Activated CD4-positive, alpha-beta T cell treated with anti-CD3 and anti-CD28 coated beads, Interleukin-2, Interleukin-6, amounts not matched to agents 100 ng/mL and 50 ng/mL, durations not matched to agents 16 hours and 8 hours (primary cell): Measurements from ENCODE around the gene PARD3B.

Experiments
- DNase-seq: peaks from one replicate; pipeline ENCODE4 v3.0.0-alpha.2; 2020

The PARD3B gene

DNA sequence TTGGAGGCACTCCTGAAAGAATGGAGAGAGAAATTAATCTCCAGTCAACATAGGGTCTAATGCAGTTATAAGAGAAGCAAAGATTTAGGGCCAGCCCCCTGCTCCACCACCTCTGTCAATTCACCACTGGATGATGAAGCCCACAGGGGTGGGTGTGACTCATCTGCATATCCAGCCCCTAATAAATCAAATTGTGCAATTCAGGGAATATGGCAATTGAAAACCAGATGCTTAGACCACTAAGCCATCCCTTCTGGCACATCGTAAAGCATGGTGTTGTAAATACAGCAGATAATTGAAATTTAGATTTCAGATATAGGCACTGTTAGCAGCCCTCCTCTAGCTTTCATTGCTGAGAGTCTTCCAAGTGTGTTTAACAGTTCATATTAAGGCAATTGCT lies 541.4 kb downstream of the PARD3B start:
- no peak for DNase-seq

DNA sequence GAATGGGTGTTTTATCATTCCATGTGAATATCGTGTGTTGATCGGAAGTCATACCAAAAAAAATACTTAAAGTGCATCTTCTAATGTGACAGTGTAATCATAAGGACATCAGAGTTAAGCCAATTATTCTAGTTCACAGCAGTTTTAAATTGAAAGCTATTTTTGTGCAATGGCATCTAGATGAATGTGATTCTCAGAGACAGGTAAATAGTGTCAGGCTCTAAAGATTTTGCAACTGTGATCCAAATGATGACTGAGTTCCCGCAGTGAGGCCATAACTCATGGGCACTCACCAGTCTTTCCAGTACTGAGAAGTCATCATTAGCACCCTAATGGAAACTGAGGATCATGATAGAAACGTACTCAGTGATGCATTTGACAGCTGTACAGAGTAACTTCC lies 542.6 kb downstream of the PARD3B start:
- no peak for DNase-seq

DNA sequence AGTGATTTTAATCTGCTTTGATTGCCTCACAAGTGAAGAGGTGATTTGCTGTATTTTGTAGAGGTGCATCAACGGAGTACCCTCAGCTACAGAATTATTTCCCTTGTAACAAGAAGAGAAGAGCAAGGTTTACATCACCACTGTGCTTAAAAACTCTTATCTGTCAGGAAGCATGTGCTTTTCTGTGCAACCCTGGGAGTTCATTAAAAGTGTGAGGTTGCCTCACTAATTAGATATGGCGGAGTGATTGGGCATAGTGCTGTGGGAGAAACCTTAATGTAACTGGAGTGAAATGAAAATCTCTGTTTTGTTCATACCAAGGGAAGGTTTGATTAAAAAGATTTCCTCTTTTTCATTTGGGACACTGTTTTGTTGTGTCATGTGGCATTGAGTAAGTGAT lies 544.7 kb downstream of the PARD3B start:
- DNase-seq = no peak

DNA sequence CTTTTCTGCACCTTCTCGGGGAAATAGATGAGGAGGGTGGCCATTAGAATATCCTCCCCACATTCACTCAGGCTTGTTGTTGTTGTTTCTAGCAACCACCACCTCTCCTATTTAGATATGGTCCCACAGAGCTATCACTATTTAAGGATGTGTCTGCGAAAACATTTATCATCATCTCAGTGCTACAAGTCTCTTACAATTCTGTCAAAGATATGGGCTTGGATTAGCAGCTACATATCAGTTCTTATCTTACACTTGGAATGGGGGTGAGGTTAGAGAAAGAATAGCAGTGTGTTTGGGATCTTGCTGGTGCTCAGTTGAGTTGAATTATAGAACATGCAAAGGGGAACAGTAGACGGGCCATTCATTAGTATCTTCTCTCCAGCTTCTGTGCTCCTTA lies 546.1 kb downstream of the PARD3B start:
- no peak for DNase-seq

DNA sequence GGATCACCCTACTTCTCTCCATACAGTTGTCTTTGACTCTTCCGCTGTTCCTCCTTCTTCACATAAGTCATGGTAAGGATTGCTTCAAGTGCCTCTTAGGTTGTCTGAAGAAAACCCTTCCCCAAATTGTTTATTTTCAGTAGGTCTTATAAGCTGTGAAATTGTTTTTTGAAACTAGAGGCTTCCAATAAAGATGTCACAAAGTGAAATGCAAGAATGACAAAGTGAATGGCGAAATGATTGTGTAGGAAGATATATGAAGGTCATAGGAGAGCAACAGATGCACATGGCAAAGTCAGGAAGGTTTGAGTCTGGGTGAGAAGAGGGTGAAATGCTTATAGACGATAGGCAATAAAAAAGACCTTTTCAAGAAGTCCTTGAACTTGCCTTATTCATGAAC lies 548.8 kb downstream of the PARD3B start:
- no peak for DNase-seq

DNA sequence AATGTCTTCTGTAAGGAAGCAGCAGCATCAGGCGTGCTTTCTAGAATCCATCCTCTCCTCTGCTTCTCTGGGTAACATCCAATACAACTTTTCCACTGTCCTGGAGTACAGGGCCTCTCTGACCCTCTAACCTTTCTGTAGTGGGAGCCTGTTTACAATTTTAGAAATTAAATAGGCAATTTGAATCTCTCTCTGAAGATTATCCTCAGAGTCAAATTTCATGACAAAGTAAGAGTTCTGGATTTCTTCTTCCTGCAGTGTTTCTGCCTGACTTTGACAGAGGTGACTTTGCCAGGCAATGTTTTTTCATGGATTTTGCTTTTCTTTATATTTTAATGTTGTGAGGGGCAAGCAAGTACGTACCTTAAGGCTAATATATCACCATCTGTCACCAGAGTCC lies 558.4 kb downstream of the PARD3B start:
- no peak for DNase-seq

DNA sequence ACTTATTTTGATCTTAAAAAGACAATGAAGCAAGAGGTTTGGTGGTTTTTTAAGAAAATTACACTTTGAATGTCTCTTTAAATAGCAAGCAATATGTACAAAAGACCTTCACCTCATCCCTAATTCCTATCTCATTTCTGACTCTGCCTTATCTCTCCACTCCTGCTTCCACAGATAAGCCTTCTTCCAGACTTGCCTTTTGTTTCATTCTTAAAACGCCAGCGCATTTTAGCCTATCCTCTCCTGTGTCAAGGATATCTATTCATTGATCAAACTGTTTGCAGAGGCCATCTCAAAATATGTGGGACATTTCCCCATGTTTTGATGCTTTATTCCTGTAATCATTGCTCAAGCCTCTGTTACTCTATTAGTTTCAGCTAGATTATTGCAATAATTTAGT lies 562.5 kb downstream of the PARD3B start:
- DNase-seq = no peak

DNA sequence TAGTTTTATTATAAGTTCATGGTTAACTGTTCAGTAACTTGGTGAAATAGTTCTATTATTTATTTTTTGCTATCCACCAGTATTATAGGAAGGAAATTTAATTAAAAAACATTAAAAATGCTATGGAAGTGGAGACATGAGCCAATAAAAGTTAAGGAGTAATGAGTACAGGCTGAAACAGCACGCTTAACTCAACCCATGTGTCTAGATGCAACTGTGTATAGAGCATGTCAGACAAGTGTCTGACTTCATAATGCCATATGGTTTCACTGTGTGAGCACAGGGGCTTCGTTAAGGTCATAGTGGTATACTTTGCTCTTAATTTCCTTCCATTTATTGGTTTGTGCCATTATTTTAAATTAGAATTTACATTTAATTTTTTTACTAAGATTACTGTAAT lies 570.2 kb downstream of the PARD3B start:
- no peak for DNase-seq

DNA sequence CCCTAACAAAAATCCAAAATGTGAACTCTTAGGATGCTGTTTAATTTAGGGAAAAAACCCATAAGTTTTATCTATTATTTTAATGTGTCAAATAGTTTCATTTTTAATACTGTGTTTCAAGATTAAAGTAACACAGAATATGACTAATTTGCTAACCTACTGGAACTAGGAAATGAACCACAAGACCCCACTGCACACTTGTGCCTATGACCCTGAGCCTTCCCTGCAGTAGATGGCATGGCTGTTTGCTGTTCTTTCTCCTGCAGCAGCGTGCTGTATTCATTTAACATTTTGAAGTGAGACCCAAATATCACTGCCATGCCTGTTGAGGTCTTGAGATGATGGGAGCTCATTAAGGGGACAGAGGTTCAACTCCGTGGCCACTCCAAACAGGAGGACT lies 571.9 kb downstream of the PARD3B start:
- DNase-seq = peak; percentile 11

DNA sequence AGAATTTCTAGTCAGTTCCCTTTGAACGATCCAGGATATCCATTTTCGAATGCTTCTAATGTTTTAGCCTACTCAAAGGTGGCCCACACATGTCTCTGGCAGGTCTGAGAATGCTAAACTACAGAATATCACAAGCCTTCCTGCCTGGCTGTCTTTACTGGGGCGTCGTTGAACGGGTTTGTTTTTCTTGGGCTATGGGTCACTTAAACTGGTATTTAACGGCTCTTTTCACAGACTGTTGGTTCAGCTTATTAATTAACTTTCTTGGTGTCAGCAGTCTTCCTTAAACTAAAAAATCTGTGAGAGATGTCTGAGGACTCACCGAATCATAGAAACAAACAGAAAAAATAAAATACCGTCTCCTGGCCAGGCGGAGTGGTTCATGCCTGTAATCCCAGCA lies 573.9 kb downstream of the PARD3B start:
- no peak for DNase-seq

DNA sequence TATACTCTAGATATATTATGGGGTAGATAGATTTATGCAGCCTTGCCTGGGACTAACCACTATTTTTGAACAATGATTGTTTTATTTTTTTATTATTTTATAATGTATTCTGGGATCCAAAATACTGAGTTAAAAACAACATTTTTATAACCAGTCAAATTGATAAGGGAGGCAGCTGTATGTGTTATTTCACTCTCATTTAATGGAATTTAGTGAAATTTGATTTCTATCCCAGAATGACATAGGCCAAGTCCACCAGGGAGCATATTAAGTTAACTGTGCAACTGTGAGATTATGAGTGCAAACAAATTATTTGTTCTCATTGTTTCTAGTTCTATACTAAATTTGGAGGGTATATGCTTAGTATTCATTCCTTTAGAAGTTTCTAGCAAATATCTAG lies 583.5 kb downstream of the PARD3B start:
- no peak for DNase-seq

DNA sequence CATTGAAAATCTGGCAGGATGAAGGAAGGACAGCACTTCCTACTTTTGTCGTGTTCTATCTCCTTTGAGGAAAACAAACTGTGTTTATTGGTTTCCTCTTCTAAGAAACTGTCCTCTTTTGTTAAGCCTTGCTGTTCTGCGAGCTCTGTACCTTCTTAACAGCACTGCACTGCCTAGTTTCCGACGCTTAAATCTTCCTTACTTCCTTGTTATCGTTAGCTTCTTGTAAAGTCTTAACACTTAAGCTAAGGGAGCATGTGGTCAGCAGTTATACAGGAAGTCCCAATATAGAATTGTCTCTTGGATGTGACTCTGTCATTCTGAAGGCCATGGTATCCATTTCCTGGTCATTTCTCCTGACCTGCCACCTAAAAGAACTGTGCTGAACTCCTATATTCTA lies 584.3 kb downstream of the PARD3B start:
- no peak for DNase-seq

DNA sequence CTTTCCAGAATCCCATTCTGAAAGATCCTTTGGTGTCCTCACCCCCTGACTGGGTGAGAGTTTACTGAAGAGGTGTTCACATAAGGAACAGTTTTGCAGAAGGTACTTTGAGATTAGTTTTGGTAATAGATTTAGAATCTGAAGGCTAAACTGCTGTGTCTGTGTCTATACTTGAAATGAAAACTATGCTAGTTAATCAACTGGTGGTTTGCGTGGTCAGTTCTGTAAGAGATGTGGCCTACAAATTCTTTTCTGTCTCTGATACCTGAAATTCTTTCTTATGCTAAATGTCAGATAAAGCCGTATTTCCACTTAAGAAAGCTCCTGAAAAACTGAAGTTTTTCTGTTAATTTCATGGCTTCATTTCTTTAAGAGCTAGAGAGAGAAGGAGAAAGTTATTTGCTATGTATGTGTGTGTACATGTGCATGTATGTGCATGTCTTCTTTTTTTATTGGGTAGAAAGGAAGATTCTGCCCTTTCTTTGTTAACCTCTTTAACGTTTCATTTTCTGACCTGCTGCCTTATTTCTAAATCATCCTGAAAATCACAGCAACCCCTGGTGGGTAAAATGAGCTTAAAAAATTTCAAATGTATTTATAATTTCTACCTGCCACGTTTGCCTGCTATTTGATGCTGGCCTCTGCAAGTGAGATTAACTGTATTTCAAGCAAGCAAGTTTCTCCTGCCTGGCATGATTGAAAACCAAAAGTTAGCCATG lies 585.0 kb downstream of the PARD3B start:
- no peak for DNase-seq

DNA sequence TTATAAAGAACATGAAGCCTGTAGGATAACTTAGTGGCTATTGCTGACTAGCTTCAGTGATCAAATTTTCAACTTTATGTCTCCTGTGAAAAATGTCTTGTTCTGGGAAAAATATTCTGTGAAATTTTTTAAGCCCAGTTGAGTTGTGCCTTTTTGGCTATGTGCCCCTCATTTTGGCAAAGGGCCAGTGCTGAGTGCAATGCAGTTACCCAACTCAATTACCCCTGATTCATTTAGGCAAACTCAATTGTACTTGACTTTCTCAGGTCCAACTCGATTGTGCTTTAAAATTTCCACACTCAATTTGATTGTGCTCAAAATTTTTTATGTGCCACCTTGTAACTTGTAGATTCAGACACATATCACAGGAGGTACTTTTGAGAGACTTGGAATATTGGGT lies 588.3 kb downstream of the PARD3B start:
- DNase-seq = no peak

DNA sequence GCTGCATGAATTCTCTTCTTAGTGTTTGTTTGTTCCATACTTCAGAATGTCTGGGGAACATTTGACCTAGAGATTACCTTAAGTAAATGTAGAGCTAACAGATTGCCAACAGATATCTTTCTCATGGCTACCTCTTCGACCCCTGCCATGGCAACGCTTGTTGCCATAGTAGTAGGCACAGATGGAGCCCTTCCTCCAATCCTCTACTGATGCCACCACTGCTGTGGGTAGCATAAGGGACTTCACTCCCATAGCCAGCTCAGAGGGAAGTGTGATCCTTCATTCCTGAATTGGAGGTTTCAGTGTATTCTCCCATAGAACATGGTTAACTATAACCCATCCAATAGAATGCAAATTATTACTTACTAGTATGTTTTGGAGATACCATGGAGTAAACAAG lies 593.5 kb downstream of the PARD3B start:
- DNase-seq = no peak

DNA sequence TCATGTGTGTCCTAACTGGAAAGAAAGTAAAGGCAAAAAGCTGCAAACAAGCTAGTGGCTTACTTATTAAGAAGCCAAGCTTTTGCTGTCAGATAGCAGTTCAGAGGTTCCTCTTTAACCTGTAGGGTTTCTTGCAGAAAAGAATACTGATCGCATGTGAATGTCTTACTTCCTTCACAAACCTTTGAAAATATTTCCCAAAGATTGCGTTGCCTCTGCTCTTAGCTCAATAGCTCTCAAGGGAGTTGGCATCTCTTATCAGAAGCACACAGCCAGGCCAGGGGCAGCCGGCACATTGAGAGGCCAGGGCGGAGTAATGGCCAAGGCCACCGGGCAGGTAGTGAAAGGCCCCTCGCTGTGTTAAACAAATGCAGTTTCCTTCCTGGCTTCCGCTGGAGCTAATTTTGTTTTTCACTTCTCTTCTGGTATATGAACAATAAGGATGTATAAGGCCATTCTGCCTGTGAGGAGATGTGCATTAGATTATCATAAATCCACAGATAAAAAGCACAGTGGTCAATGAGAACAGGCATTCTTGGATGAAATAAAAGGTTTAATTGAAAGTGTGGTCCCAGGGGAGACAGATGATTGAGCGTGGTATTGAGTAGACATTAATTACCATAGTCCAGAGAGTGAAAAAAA lies 594.7 kb downstream of the PARD3B start:
- no peak for DNase-seq

DNA sequence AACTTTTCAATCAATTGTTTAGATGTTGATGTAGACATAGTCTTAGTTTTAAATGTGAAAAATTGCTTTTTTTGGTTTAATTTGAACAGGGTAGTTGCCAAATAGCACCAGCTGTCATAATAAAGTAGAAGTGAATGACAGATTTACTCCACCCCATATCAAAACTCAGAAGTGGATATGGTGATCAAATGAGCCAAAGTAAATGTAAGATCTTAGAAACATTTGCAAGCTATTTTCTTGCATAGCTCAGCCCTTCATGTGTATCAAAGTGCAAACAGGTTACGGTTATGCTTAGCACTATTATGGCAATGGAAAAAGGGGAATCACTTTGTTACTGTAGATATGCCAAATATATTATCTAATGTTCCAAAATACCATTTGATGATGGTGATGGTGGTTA lies 596.1 kb downstream of the PARD3B start:
- DNase-seq = no peak

DNA sequence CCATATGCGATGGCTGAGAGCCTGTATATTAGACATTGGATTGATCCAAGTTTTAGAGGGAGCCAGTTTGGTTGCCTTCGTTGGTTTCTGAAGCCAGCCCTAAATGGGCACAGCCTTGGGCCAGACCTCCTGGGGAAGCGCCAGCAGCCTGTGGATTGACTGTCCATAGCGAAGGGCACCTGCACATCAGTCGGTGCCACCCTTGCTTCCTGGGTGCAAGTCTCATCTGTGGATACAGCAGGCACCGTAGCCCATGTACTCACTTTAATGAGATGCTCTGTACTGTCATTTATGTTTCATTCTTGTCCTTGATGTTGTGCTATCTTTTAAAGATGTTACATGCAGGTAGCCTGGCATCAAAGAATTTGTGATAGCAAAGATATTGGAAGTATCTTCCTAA lies 600.6 kb downstream of the PARD3B start:
- DNase-seq = no peak

DNA sequence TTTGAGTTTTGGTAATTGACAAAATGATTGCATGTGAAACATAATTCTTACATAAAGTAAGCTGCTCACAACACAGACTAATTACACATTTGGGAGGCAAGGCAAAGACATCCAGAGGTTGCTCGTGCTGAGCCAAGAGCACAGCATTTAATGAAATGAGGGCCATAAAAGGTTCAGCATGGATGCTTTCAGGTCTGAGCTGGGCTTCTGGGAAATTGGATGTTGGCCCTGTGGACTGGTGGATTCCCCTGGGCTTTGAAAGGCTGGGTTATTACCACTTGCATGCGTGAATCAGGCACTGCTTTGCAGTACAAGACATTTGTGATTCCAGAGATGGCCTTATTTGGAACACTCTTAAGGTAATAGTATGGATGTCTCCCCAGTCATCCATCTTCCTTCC lies 603.5 kb downstream of the PARD3B start:
- no peak for DNase-seq

DNA sequence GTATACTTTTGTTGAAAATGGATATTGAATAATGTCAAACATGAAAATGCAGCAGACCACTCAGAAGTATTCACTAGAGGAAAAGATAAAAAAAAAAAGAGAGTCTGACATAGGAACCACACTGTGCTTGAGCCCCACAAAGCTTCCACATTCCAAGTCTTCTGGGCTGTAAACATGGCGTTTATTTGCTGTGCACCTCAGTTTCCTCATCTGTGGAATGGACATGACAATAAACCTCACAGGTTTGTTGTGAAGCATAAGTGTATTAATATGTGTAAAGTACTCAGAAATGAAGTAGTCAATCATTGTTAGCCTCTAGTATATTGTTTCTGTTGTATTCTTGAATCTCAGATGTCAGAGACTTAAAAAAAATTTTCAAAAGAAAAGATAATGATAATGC lies 611.2 kb downstream of the PARD3B start:
- no peak for DNase-seq

DNA sequence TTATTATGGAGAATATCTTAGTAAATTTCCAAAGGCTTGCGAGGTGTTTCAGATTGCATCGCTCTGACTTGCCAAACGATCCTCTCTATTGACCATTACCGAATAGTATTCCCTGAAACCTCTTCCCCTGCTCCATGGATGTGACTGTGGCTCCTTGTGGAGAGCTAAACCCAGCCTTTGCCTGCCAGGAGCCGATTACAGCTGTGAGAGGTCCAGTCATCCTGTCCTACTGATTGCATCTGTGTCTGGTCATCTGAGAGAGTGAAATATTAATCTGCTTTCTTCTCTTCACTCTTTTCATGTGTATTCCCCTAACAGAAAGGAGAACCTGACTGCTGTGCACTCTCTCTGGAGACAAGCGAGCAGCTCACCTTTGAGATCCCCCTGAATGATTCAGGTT lies 613.1 kb downstream of the PARD3B start:
- DNase-seq = no peak

DNA sequence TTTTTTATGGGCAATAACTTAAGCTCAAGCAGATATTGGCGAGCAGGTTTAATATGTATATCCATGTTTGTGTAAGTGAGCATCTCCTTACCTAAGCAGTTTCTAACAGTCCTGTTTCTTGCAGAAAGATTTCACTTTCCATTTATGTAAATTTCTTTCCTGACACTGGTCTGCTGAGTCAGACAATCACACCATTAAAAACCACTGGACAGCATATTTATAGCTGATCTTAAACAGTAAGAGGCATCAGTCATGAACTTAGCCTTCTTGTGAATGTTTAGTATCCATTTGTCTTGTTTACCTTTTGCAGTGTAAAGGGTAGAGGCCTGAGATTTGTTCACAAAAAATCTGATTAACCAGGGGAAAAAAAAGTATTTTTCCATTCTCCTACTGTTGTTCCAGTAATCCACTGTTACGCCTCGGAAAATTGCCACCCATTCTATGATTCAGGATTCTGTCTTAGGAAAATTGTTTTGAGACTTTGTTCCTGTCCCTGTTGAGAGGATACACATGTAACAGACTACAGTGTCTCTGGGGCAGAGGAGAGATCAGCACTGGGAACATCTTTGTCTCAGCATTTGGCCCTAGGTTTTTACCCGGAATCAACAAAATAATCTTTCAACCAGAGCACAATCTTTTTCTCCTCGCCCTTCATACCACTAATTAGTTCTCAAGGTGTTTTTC lies 616.0 kb downstream of the PARD3B start:
- DNase-seq = no peak

DNA sequence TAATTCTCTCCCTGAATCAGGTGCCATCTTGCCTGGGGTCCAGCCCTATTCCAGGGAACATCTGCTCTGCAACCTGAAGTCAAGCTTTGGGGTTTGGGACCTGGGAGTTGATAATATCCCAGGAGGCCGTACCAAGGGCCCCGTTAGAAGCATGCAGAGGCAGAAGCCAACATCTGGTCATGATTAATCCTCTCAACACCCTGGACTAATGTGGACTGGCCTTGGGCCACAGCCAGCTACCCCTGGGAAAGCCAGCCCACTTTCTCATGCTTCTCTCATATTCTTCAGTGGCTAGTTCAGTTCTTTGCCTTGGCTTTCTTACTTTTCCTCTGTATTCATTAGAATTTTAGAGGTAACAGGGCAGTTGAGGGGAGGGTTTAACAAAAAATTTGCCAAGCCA lies 621.5 kb downstream of the PARD3B start:
- DNase-seq = no peak

DNA sequence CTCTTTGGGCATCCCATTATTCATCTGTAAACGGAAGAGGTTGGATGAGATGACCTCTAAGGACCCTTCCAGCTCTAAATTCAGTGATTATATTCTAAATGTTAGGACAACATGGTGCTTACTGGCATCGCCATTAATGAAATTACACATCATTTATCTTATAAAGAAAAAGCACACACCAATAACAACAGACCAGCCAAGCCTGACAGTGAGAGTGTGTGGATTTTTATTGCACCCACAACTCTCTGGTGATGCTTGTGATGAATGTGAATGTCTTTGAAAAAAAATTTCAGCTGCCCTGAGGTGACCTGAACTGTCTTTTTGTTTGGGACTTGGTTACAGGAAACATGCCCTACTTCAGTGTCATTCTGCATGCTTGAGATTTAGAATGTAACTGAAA lies 623.7 kb downstream of the PARD3B start:
- DNase-seq = no peak

DNA sequence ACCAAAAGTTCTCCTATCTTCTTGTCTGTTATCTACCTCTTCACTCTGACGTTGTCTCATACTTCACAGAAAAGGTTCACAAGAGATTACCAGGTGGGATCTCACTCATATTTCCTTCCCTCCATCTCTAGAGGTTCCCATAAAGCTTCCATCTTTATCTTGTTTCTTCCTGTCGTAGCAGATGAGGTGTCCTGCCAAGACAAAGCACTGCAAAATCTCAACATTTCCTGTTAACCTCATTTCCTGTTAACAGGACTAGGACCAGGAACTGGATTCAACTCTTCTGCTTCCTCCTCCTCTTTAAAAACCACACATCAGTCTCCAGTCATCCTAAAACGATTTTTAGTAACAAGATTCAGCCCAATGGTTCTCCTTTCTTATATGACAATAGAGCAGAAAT lies 624.2 kb downstream of the PARD3B start:
- DNase-seq = no peak
